NCI-H748 (cell line): Measurements from ENCODE around the gene CHST12.
"Not testable (repeated sequence)": the region's sequence is repeated elsewhere in the genome, so short reads cannot be mapped to it uniquely, and the experiment has no call there.

Source experiments
- DNase-seq: peaks from one replicate; lab custom pipeline; 2025; ENCODE audit not compliant: unreplicated experiment; lab: John Stamatoyannopoulos, UW

Gene CHST12

GRCh38 chr7:2435146-2435545 lies 31.7 kb downstream of the CHST12 start:
- no peak for DNase-seq

DNA sequence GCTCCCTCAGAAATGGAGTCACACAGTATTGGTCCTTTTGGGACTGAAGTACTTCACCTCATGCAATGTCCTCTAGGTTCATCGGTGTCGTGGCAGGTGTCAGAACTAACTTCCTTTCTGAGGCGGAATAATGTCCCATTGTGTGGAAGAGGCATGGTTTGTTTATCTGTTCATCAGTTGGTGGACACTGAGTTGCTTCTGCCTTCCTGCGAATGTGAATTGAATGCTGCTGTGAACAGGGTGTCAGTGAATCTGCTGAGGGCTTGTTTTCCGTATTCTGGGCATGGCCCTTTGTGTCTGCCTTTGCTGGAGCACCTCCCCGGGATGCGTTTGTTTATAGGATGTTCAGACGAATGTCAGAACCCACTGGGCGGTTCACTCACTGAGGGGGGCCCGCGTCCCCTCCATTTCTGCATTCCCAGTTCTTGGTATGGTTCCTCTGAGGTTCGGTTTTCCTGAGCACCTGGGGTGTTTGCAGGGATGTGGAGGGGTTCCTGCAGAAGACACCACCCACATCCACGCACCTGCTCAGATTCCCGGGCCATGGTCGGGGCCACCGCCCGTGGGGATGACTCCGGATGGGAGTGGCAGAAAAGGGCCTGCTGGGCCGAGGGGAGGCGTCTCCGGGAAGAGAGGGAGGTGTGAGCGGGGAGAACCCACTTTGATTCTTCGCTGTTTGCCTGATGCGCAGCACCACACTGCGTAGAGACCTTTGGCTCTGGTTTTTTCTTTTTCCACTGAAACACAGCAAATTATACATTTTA lies 33.1 kb downstream of the CHST12 start:
- DNase-seq: no peak

DNA sequence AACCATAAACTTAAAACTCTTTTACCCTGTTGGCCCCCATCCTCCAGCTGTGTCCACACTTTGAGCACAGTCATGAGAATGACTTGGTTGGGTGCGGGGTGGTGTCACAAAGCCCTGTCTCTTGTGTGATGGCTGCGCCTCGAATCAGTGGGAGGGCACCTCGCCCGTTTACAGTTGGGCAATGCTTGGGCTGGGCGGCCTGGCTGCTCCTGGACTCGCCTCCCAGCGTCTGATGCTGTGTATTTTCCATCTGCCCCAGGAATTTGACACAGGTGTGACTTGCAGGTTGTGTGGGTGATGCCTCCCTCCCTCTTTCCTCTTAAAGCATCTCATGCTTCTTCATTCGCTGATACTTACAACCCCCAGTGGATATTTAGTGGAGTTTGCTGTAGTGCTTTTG lies 33.7 kb downstream of the CHST12 start:
- no peak for DNase-seq

DNA sequence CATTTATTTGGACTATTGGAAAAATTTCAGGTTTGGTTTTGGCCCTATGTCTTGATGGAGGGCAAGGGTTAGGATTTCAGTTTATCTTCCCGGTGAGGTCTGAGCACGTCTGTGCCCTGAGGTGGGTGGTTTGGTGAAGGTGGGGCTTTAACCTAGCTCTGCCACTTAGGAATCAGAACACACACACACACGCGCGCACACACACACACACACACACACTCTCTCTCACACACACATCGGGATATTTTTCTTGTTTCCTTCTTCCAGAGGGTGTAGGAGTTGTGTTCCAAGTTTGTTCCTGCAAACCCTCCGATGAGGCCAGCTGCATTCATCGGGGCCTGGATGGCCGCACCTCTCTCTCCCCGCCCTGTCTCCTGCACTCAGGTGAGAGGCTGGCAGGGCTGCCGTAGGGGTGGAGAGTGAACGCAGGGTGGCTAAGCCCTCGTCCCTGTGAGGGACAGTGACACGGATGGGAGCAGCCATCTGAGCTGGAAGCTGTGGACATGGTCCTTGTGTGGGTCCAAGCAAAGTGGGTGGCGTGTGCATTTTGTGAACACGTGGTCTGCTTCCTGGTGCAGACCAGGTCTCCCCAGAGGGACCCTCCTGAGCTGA lies 34.2 kb downstream of the CHST12 start:
- no peak for DNase-seq

DNA sequence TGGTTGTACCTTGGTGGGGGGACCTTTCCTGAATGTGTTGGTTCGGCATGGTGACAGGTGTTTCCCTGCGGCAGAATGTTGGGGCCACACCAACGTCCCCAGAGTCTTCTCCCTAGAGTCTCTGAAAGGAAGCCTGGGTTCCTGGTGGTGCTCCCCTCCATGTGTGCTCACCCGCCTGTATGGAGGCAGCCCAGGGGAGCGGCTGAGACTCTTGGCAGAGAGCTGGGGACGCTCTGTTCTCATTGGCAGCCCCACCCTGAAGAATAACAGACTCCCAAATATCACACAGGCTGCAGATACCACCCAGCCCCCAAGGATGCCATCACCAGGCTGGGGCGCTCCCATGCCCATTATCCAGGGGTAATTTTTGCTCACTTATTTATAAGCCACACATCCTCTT lies 34.8 kb downstream of the CHST12 start:
- no peak for DNase-seq

- DNase-seq: no peak
Measured at GRCh38 chr7:2438775-2439174, 35.4 kb downstream of the CHST12 start.

- no peak for DNase-seq
Measured at GRCh38 chr7:2440608-2441245, 37.3 kb downstream of the CHST12 start.

DNA sequence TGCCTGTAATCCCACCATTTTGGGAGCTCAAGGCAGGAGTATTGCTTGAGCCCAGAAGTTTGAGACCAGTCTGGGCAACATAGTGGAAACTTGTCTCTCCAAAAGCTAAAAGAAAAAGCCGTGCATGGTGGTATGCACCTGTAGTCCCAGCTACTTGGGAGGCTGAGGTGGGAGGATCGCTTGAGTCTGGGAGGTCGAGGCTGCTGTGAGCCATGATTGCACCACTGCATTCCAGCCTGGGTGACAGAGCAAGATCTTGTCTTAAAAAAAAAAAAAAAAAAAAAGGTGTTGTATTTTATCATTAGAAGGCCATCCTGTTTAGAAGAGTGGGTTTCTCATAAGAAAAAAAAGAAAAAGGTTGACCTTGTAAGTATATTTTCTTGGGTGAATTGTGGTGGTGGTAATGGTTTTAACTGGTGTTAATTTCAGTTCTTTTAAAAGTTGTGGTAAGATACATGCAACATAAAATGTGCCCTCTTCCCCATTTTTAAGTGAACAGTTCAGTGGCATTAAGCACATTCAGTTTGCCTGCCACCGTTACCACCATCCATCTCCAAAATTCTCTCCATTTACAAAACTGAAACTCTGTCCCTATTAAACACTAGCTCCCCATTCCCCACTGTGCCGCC lies 38.1 kb downstream of the CHST12 start:
- no peak for DNase-seq

DNA sequence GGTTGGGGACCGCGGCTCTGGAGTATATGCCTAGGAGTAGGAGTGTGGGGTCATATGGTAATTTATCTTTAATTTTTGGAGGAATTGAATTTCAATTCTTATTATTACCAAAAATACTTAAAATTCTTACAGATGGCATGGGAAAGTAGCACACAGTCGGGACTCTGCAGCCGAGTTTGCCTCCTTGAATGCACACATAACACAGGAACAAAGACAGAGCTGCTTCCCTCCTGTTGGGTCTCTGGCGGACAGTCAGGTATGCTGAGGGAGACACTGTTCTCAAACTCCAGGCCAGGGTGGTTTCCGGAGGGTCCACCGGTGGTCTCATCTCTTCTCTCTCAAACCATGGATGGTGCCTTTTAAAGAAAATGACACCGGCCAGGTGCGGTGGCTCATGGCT lies 40.1 kb downstream of the CHST12 start:
- DNase-seq: no peak

GRCh38 chr7:2444476-2444875 lies 41.1 kb downstream of the CHST12 start:
- DNase-seq: no peak

DNA sequence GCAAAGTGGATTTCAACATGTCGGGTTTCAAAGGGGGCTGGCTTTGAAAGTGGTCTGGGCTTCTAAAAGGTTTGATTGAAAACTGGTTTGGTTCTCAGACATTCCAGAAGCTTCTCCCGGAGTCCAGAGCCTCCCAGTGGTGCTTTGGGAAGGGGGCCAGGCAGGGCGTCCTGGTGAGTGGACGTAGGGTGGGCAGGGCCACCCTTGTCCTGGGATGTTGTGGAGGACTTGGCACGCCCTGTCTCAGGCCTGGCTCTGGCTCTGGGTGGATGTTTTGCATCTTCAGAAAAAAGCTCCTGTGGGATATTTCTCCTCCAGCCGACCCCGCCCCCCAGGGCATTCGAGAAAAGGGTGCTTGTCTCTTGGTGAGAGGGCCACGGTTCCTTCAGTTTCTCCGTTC lies 41.6 kb downstream of the CHST12 start:
- no peak for DNase-seq

GRCh38 chr7:2445898-2446555 lies 42.6 kb downstream of the CHST12 start:
- no peak for DNase-seq

DNA sequence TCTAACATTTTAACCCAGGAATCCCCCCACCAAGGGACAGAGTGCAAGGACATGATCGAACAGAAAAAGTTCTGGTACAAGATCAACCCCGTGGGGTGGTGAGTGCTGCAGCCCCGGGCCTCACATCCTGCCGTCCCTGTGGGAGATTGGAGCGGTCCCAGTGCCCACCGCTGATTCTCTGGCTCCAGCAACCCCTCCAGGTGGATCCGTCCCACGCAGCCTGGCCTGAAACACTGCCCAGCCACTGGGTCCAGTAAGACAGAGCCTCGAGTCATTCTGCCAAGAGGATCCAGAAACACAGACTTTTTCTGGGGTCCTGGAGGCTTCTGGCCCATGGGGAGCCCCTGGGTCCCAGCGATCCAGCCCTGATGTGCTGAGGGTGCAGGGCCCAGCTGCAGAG lies 43.3 kb downstream of the CHST12 start:
- DNase-seq: no peak

DNA sequence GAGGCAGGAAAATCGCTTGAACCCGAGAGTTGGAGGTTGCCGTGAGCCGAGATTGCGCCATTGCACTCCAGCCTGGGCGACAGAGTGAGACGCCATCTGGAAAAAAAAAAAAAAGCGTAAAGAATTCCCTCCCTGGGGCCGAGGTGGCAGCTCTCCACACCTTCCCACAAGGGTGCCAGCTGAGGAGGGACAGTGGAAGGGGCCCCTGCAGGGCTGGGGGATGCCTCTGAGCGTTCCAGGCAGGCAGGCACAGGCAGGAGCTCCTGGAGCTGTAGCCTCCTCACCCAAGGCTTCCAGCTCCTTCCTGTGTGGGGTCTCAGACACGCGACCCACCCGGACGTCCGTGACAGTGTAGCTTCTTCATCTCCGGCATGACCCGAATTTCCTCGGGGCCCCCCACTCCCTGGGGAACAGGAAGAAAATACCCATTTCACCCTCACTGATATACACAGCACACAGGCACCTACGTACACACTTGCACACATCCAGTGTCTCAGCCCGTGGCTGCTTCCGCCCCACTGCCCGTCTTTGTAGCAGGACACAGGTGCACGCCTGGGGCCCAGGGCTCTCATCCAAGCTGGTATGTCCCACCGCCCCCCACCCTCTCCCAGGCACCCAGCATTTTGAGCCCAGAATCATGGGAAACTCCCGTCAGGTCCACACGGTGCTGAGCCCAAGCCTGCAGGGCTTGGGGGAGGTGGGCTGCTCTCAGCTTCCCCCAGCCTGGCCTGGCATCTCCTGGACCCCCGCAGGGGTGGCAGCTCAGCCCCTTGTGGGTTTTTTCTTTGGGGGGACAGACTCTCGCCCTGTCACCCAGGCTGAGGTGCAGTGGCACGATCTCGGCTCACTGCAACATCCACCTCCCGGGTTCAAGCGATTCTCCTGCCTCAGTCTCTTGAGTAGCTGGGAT lies 47.0 kb downstream of the CHST12 start:
- DNase-seq: no peak

DNA sequence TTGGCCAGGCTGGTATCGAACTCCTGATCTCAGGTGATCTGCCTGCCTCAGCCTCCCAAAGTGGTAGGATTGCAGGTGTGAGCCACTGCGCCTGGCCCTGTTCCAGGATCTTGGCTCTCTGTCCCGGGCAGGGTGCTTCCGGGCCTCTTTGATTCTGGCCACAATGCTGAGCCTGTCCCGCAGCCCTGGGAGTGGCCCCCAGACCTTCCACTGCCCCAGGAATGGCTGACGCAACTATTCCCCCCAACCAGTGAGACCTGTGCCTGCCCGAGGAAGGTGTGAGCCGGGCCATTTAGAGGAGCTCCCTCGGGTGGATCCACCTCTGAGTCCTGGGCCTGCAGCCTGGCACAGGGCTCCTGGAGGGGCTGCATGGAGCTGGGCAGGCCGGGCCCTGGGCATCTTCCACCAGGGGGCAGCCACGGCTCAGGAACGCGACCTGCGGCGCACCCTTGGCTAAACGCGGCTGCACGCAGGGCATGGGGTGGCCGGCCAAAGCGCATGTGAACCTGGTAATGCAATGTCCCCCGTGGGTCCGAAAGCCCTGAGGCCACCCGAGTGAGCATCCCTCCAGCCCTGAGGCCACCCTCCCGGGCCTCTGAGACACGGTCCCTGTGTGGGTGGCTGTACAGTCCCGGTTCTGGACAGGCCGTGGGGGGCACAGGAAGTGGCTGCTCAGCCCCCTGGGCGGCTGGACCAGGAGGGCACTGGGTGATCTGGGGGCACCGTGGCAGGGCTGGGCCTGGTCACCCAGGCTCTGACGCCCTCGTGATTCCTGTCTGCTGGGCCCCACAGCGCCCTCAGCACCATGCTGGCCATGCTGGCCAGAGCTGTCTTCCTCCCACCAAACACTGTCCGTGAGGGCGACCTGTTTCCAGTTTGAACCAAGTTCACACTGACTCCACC lies 48.0 kb downstream of the CHST12 start:
- DNase-seq: peak; percentile 76

DNA sequence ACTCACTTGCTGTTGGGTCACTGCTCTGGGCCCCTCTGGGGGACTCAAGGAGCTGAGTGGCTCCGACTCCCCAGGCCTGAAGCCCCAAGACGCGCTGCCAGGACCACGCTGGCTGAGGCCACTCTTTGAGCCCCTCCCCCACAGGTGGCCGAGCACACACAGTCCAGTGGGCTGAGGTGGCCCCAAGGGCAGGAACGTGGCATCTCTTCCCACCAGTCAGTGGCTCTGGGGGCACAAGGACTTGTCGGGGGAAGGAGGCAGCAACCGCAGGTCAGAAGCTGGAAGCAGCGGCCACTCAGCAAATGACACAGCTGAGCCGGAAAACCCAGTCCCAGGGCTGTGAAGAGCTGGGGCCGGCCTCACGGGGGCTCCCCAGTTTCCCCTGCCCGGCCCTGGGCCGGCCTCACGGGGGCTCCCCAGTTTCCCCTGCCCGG lies 48.7 kb downstream of the CHST12 start:
- no peak for DNase-seq

DNA sequence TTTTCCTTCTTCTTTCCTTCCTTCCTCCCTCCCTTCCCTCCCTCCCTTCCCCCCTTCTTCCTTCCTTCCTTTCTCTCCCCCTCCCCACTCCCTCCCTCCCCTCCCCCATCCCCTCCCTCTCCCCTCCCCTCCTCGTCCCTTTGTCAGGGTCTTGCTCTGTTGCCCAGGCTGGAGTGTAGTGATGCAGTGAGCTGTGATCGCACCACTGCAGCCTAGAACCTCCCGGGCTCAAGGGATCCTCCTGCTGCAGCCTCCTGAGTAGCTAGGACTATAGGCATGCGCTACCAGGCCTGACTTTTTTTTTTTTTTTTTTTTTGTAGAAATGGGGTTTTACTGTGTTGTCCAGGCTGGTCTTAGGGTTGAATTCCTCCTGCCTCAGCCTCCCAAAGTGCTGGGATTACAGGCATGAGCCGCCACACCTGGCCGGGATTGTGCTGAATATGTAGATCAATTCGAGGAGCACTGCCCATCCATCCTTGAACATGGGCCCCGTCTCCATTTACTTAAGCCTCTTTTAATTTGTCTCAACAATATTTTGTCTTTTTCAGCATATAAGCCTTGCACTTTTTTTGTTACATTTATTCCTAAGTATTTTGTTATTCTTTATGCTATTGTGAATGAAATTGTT lies 49.3 kb downstream of the CHST12 start:
- no peak for DNase-seq

DNA sequence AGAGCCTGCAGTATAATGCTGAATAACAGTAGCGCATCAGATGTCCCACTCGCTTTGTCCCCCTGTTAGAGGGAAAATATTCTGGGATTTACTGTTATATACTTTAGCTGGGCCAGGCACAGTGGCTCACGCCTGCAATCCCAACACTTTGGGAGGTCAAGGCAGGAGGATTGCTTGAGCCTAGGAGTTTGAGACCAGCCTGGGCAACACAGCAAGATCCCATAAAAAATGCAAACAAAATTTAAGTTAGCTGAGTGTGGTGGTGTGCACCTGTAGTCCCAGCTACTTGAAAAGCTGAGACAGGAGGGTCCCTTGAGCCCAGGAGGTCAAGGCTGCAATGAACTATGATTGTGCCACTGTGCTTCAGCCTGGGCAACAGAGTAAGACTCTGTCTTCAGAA lies 50.4 kb downstream of the CHST12 start:
- not testable (repeated sequence) for DNase-seq

- DNase-seq: no peak
Measured at GRCh38 chr7:2459674-2460073, 56.3 kb downstream of the CHST12 start.
